NCI-H2171 (cell line): ENCODE measurements around the gene AIG1.
A peak's percentile ranks its signal among the peaks of the same experiment; 100 is the strongest.
"Not testable (repeated sequence)": the region's sequence is repeated elsewhere in the genome, so short reads cannot be mapped to it uniquely, and the experiment has no call there.

Experiments
- DNase-seq: peaks from one replicate; lab custom pipeline; 2025; lab: John Stamatoyannopoulos, UW

Gene AIG1

GRCh38 chr6:143271024-143271423 is 210.3 kb downstream of the AIG1 start:
- peak; percentile 6 for DNase-seq

- no peak for DNase-seq
Measured at GRCh38 chr6:143276436-143276835, 215.7 kb downstream of the AIG1 start.

GRCh38 chr6:143279385-143279784 is 218.7 kb downstream of the AIG1 start:
- DNase-seq, result no peak

- no peak for DNase-seq
Measured at GRCh38 chr6:143283887-143284645, 223.4 kb downstream of the AIG1 start.

GRCh38 chr6:143286251-143286795 is 225.6 kb downstream of the AIG1 start:
- no peak for DNase-seq

- no peak for DNase-seq
Measured at GRCh38 chr6:143288923-143289322, 228.2 kb downstream of the AIG1 start.

GRCh38 chr6:143290206-143290605 is 229.5 kb downstream of the AIG1 start:
- no peak for DNase-seq

- no peak for DNase-seq
Measured at GRCh38 chr6:143293523-143293922, 232.8 kb downstream of the AIG1 start.

GRCh38 chr6:143294265-143294860 is 233.7 kb downstream of the AIG1 start:
- DNase-seq, result no peak

GRCh38 chr6:143295932-143296331 is 235.2 kb downstream of the AIG1 start:
- no peak for DNase-seq

GRCh38 chr6:143298071-143298470 is 237.4 kb downstream of the AIG1 start:
- peak; percentile 16 for DNase-seq

GRCh38 chr6:143299253-143300166 is 238.8 kb downstream of the AIG1 start:
- no peak for DNase-seq

- DNase-seq, result no peak
Measured at GRCh38 chr6:143301188-143301587, 240.5 kb downstream of the AIG1 start.

- DNase-seq, result not testable (repeated sequence)
Measured at GRCh38 chr6:143307760-143308159, 247.1 kb downstream of the AIG1 start.

- DNase-seq, result no peak
Measured at GRCh38 chr6:143313163-143313562, 252.5 kb downstream of the AIG1 start.

GRCh38 chr6:143321491-143322086 is 260.9 kb downstream of the AIG1 start:
- no peak for DNase-seq

GRCh38 chr6:143322386-143322785 is 261.7 kb downstream of the AIG1 start:
- no peak for DNase-seq

GRCh38 chr6:143323729-143324470 is 263.2 kb downstream of the AIG1 start:
- DNase-seq, result no peak

GRCh38 chr6:143325379-143326140 is 264.9 kb downstream of the AIG1 start:
- DNase-seq, result no peak

- DNase-seq, result no peak
Measured at GRCh38 chr6:143328876-143329275, 268.2 kb downstream of the AIG1 start.
